LNCaP clone FGC (cell line): ENCODE measurements around the gene NOC2L.
A peak's percentile ranks its signal among the peaks of the same experiment; 100 is the strongest.

ENCODE experiments used
- DNase-seq: peaks from one replicate; pipeline ENCODE4 v3.0.0-alpha.2; 2011; ENCODE audit warnings: low read depth
- H3K4me3 ChIP-seq: 2 replicates; pipeline ENCODE4 v1.5.1; 2011; ENCODE audit warnings: mild to moderate bottlenecking, low read depth, low read length, control low read depth
- CTCF ChIP-seq: IDR thresholded peaks from 2 replicates; pipeline ENCODE4 v1.5.1; 2012; ENCODE audit warnings: mild to moderate bottlenecking; ENCODE audit not compliant: control insufficient read depth, insufficient read depth; ENCODE audit errors: extremely low read depth

NOC2L gene

GRCh38 chr1:962381-963300 is 3.6 kb upstream of the NOC2L start:
- DNase-seq = no peak
- no peak overlapping the region for H3K4me3 ChIP-seq
- TF ChIP-seq CTCF = no peak

GRCh38 chr1:961132-961669 is 2.1 kb upstream of the NOC2L start:
- no peak for DNase-seq
- no peak for TF ChIP-seq CTCF
- peak overlapping the region; percentile 64 for H3K4me3 ChIP-seq

- H3K4me3 ChIP-seq = peak within 1 kb of the TSS; percentile 64
- TF ChIP-seq CTCF = no peak
- no peak for DNase-seq
Measured at GRCh38 chr1:960363-961131, 1.5 kb upstream of the NOC2L start, which contains the start of gene KLHL17. Gene KLHL17, plus strand, starts transcription at chr1:960584. Its CDS starts 110 bp downstream, at chr1:960694.

GRCh38 chr1:959731-960362 is 791 bp upstream of the NOC2L start:
- H3K4me3 ChIP-seq = peak overlapping the region; percentile 64
- no peak for DNase-seq
- TF ChIP-seq CTCF = no peak

- TF ChIP-seq CTCF = no peak
- DNase-seq = no peak
- H3K4me3 ChIP-seq = no peak overlapping the region
Measured at GRCh38 chr1:956636-957035, 2.4 kb downstream of the NOC2L start.

- DNase-seq = no peak
- H3K4me3 ChIP-seq = no peak overlapping the region
- no peak for TF ChIP-seq CTCF
Measured at GRCh38 chr1:955474-955873, 3.6 kb downstream of the NOC2L start.
